ENCODE data around the gene ADAM12.

Gene ADAM12

DNA sequence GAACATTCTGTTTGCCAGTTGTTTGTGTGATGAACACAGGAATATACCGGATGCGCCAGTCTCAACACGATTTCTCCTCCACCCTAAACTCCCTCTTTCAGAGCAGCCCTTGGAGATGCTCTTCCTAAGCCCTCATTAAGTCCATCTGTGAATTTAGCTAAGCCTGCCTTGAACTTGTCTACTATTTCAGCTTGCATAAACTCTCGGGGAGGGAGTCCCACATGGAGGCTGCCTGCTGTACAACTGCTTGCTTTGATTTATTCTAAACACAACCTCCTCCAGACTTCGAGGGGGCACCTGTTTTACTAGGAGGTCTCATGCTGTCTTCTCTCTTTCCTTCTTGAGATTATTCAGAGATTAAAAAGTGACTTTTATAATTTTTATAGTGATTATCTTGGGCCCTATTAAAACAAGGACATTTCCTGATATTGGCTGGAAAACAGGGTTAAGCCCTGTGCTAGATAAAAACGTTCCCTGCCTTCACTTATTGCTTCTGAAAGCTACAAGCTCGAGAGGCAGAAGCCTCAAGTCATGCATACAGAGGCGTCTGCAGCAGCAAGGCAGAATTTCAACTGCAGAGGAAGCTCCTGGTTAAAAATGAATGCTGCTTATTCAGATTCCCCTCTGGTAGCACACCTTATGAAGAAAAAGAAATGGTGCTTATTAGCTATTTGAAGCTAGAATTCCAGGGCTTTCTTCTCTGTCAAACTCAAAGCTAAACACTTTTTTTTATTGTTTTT, 317.6 kb downstream of the ADAM12 start:
- no peaks in the 10 kb centered on the region for H3K4me1 ChIP-seq (ENCODE audit: insufficient read depth, low read length)
- H3K36me3 ChIP-seq (ENCODE audit: insufficient read depth, low read length), result no peaks in the 10 kb centered on the region
- no peaks in the 10 kb centered on the region for H3K9me3 ChIP-seq (ENCODE audit: low read length)
- no peak overlapping the region for H3K4me3 ChIP-seq (ENCODE audit: low read length)
- no peaks in the 10 kb centered on the region for H3K27me3 ChIP-seq (ENCODE audit: insufficient read depth, low read length)
- no peak overlapping the region for H2AFZ ChIP-seq (ENCODE audit: low read depth, low read length)

GRCh38 chr10:126068322-126068721, 320.0 kb downstream of the ADAM12 start:
- Histone ChIP-seq H3K36me3 (ENCODE audit: insufficient read depth, low read length) (no peaks in the 10 kb centered on the region), H3K27me3 (ENCODE audit: insufficient read depth, low read length) (no peaks in the 10 kb centered on the region), H3K4me3 (ENCODE audit: low read length) (no peak overlapping the region), H2AFZ (ENCODE audit: low read depth, low read length) (peak overlapping the region; percentile 42), H3K4me1 (ENCODE audit: insufficient read depth, low read length) (peaks cover 6% of the 10 kb centered on the region), H3K9me3 (ENCODE audit: low read length) (no peaks in the 10 kb centered on the region)

GRCh38 chr10:126066456-126066855, 321.8 kb downstream of the ADAM12 start:
- no peak overlapping the region for H2AFZ ChIP-seq (ENCODE audit: low read depth, low read length)
- peaks cover under 1% of the 10 kb centered on the region for H3K9me3 ChIP-seq (ENCODE audit: low read length)
- no peaks in the 10 kb centered on the region for H3K27me3 ChIP-seq (ENCODE audit: insufficient read depth, low read length)
- peaks cover 21% of the 10 kb centered on the region for H3K4me1 ChIP-seq (ENCODE audit: insufficient read depth, low read length)
- no peaks in the 10 kb centered on the region for H3K36me3 ChIP-seq (ENCODE audit: insufficient read depth, low read length)
- H3K4me3 ChIP-seq (ENCODE audit: low read length), result no peak overlapping the region

DNA sequence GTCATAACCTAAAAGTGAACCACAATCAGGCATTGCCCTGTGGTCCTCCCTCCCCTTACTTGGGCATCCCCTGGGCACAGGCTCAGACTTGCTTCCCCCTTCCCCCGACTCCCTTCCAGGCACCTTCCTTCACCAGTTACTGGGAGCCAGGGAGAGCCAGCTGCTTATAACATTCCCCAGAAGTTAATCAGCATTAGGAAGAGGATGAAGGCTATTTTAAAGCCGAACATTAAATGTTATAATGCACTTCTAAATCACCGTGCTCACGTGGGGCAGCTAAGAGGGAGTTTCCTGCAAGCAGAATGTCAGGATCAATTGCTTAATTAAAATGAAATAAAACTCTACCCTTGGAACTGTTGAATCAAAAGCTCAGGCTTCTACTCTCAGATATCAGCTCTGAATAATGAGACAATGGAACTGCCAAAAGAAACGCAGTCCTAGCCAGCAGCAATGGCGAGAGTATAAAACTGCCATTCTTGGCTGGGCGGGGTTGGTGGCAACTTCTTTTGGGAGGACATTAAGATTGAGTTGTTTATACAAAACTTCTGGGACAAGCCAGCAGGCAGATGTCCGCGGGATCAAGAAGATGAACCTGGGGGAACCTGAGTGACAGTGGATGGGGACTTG, 322.4 kb downstream of the ADAM12 start:
- Histone ChIP-seq H2AFZ (ENCODE audit: low read depth, low read length) (no peak overlapping the region), H3K4me1 (ENCODE audit: insufficient read depth, low read length) (peaks cover 21% of the 10 kb centered on the region), H3K36me3 (ENCODE audit: insufficient read depth, low read length) (no peaks in the 10 kb centered on the region), H3K27me3 (ENCODE audit: insufficient read depth, low read length) (no peaks in the 10 kb centered on the region), H3K4me3 (ENCODE audit: low read length) (no peak overlapping the region), H3K9me3 (ENCODE audit: low read length) (peaks cover 1% of the 10 kb centered on the region)

DNA sequence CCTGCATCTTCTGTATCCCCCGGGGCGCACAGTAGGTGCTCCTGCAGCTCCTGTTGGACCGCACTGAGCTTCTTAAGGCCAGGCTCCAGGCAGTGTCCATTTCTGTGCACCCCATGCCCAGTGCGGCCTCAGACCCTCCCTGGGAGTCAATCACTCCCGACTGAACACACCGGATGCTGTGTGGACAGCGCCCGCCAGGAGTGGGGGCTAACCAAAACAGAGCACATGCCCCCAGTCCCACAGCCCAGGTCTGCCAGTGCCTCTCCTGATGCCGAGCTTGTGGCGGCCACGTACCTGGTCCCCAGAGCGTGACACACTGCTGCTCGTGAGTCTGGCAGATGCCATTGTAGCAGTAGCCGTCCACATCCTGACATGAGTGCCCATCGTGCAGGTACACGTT, 323.8 kb downstream of the ADAM12 start:
- H3K27me3 ChIP-seq (ENCODE audit: insufficient read depth, low read length), result no peaks in the 10 kb centered on the region
- H3K4me1 ChIP-seq (ENCODE audit: insufficient read depth, low read length), result peaks cover 35% of the 10 kb centered on the region
- H3K4me3 ChIP-seq (ENCODE audit: low read length), result no peak overlapping the region
- no peaks in the 10 kb centered on the region for H3K36me3 ChIP-seq (ENCODE audit: insufficient read depth, low read length)
- H2AFZ ChIP-seq (ENCODE audit: low read depth, low read length), result no peak overlapping the region
- peaks cover 1% of the 10 kb centered on the region for H3K9me3 ChIP-seq (ENCODE audit: low read length)

DNA sequence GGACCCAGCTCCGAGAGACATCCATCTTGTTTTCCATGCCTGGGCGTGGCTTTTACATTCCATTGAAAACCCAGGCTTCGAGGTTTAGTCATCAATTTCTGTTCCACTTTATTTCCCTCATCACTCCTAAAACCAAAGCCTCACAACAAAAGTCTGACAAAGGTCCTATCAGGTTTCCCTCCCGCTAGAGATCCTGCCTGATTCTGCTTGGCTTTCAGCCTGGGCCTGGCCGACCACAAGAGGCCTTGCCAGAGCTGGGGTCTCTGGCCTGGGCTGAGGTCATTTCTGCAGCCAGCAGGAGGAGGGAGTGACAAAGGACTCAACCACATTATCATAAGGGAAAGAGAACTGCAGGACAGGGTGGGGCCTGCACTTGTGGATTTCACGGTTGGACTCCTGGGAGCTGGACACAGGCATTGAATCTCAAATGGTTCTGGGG, 324.9 kb downstream of the ADAM12 start:
- Histone ChIP-seq H3K36me3 (ENCODE audit: insufficient read depth, low read length) (no peaks in the 10 kb centered on the region), H3K27me3 (ENCODE audit: insufficient read depth, low read length) (no peaks in the 10 kb centered on the region), H3K4me3 (ENCODE audit: low read length) (no peak overlapping the region), H3K4me1 (ENCODE audit: insufficient read depth, low read length) (peaks cover 46% of the 10 kb centered on the region), H2AFZ (ENCODE audit: low read depth, low read length) (no peak overlapping the region), H3K9me3 (ENCODE audit: low read length) (peaks cover 1% of the 10 kb centered on the region)

- Histone ChIP-seq H3K27me3 (ENCODE audit: insufficient read depth, low read length) (no peaks in the 10 kb centered on the region), H3K4me3 (ENCODE audit: low read length) (no peak overlapping the region)
Measured at GRCh38 chr10:126062131-126063032, 325.9 kb downstream of the ADAM12 start.

DNA sequence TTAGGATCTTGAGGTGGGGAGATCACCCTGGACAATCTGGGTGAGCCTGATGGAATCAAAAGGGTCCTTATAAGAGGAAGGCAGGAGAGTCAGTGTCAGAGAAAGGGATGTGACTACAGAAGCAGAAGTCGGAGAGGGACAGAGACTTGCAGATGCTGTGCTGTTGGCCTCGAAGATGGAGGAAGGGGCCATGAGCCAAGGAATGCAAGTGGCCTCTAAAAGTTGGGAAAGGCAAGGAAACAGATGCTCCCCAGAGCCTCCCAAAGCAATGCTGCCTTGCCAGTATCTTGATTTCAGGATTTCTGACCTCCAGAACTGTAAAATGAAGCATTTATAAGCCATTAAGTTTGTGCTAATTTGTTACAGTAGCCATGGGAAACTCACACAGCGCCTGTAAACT, 326.8 kb downstream of the ADAM12 start:
- H3K27me3 ChIP-seq (ENCODE audit: insufficient read depth, low read length), result no peaks in the 10 kb centered on the region
- peaks cover 53% of the 10 kb centered on the region for H3K4me1 ChIP-seq (ENCODE audit: insufficient read depth, low read length)
- no peak overlapping the region for H2AFZ ChIP-seq (ENCODE audit: low read depth, low read length)
- H3K4me3 ChIP-seq (ENCODE audit: low read length), result no peak overlapping the region
- no peaks in the 10 kb centered on the region for H3K36me3 ChIP-seq (ENCODE audit: insufficient read depth, low read length)
- H3K9me3 ChIP-seq (ENCODE audit: low read length), result peaks cover 1% of the 10 kb centered on the region

More at GRCh38 chr10:126062131-126063032, 325.9 kb downstream of the ADAM12 start:
- H3K4me1 ChIP-seq (ENCODE audit: insufficient read depth, low read length), result peaks cover 53% of the 10 kb centered on the region
- H3K36me3 ChIP-seq (ENCODE audit: insufficient read depth, low read length), result no peaks in the 10 kb centered on the region
- H2AFZ ChIP-seq (ENCODE audit: low read depth, low read length), result no peak overlapping the region
- H3K9me3 ChIP-seq (ENCODE audit: low read length), result peaks cover 1% of the 10 kb centered on the region

GRCh38 chr10:126060261-126060931, 327.9 kb downstream of the ADAM12 start:
- Histone ChIP-seq H3K36me3 (ENCODE audit: insufficient read depth, low read length) (no peaks in the 10 kb centered on the region), H3K4me3 (ENCODE audit: low read length) (no peak overlapping the region), H3K9me3 (ENCODE audit: low read length) (peaks cover 1% of the 10 kb centered on the region), H2AFZ (ENCODE audit: low read depth, low read length) (no peak overlapping the region), H3K27me3 (ENCODE audit: insufficient read depth, low read length) (no peaks in the 10 kb centered on the region), H3K4me1 (ENCODE audit: insufficient read depth, low read length) (peaks cover 53% of the 10 kb centered on the region)

GRCh38 chr10:126059076-126059826, 329.0 kb downstream of the ADAM12 start:
- Histone ChIP-seq H3K4me1 (ENCODE audit: insufficient read depth, low read length) (peaks cover 53% of the 10 kb centered on the region), H3K9me3 (ENCODE audit: low read length) (peaks cover 1% of the 10 kb centered on the region), H3K36me3 (ENCODE audit: insufficient read depth, low read length) (no peaks in the 10 kb centered on the region)

GRCh38 chr10:126058507-126058906, 329.8 kb downstream of the ADAM12 start:
- no peaks in the 10 kb centered on the region for H3K27me3 ChIP-seq (ENCODE audit: insufficient read depth, low read length)
- H3K4me1 ChIP-seq (ENCODE audit: insufficient read depth, low read length), result peaks cover 49% of the 10 kb centered on the region
- H3K36me3 ChIP-seq (ENCODE audit: insufficient read depth, low read length), result no peaks in the 10 kb centered on the region
- H3K9me3 ChIP-seq (ENCODE audit: low read length), result peaks cover 1% of the 10 kb centered on the region
- peak overlapping the region; percentile 80 for H2AFZ ChIP-seq (ENCODE audit: low read depth, low read length)
- H3K4me3 ChIP-seq (ENCODE audit: low read length), result peak overlapping the region; percentile 17

More at GRCh38 chr10:126059076-126059826, 329.0 kb downstream of the ADAM12 start:
- Histone ChIP-seq H3K27me3 (ENCODE audit: insufficient read depth, low read length) (no peaks in the 10 kb centered on the region), H3K4me3 (ENCODE audit: low read length) (no peak overlapping the region), H2AFZ (ENCODE audit: low read depth, low read length) (peak overlapping the region; percentile 80)

GRCh38 chr10:126058104-126058503, 330.2 kb downstream of the ADAM12 start:
- Histone ChIP-seq H3K36me3 (ENCODE audit: insufficient read depth, low read length) (no peaks in the 10 kb centered on the region), H2AFZ (ENCODE audit: low read depth, low read length) (peak overlapping the region; percentile 80), H3K9me3 (ENCODE audit: low read length) (peaks cover 1% of the 10 kb centered on the region), H3K27me3 (ENCODE audit: insufficient read depth, low read length) (no peaks in the 10 kb centered on the region), H3K4me1 (ENCODE audit: insufficient read depth, low read length) (peaks cover 45% of the 10 kb centered on the region), H3K4me3 (ENCODE audit: low read length) (no peak overlapping the region)
